ENCODE results near the gene EPS8L3. TPM values are rescaled to one million over a fixed set of nuclear protein-coding genes. Genes with fewer than 3 reads are reported as not detected.

The EPS8L3 gene
- total and polyA plus RNA-seq, 4 donors = 0.17 TPM; not detected in 3

DNA sequence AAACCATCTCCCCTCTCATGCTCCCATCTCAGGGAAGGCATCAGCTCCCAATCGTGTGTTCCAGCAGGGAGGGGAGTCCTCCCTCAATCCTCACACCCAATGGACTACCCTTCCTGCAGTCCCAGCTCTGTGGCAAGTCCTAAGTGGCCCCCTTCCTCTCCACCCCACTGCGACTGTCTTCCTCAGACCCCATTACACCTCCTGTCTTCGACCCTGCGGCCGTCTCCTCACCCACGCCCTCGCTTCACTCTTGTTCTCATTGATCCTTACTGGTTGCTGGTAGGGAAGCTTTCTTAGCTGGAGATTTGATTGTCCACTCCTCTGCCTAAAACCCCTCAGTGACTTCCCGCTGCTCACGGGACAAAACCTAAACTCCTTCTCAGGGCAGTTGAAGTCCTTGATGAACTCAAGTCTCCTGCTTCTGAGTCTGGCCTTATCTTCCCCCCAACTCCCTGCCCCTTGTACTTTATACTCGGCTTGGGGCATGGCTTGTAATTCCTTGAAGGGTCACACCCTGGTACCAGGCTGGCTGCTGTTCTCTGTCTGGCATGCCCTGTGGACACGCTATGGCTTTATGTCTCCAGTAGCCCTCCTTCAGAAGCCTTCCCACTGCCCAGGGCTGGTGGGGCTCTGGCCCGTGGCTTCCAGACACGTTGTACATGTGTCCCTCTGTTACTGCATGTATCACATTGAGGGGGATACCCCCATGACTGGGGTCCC is 2.3 kb upstream of the EPS8L3 start:
- Histone ChIP-seq H3K4me1 (ENCODE audit: control insufficient read depth, insufficient read depth, low read length) (peaks cover 35% of the 10 kb centered on the region), H3K27ac (ENCODE audit: low read depth, low read length) (no peak overlapping the region), H3K9me3 (ENCODE audit: control insufficient read depth, insufficient read depth, low read length) (no peaks in the 10 kb centered on the region), H3K4me3 (ENCODE audit: low read depth, low read length) (no peak overlapping the region), H3K36me3 (ENCODE audit: control insufficient read depth, insufficient read depth, low read length) (no peaks in the 10 kb centered on the region), H3K27me3 (ENCODE audit: control insufficient read depth, insufficient read depth, low read length) (no peaks in the 10 kb centered on the region)
- DNase-seq (ENCODE audit: low read depth in 4 of 6, low spot score in 6 of 6) = no peak
- 86% methylated on average over 7 of the region's 13 CpGs for WGBS (ENCODE audit: insufficient coverage)

DNA sequence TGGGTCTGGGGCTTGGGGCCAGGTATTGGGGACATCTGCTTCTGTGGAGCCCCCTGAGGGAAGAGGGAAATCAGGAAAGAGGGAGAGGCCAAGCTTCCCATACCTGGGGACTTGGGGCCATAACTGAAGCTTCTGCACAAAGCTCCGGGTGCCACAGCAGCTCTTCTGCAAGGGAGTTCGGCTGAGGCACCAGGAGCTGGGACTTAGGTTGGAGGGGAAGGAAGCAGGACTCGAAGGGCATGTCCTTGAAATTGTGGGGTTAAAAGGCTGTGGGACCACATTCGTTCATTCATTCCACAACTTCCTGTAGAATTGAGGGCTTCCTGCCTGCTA is 1.7 kb upstream of the EPS8L3 start:
- H3K27ac ChIP-seq (ENCODE audit: low read depth, low read length) = no peak overlapping the region
- WGBS (ENCODE audit: insufficient coverage) = 100% methylated on average over 1 of the region's 4 CpGs
- peaks cover 30% of the 10 kb centered on the region for H3K4me1 ChIP-seq (ENCODE audit: control insufficient read depth, insufficient read depth, low read length)
- no peak for DNase-seq (ENCODE audit: low read depth in 4 of 6, low spot score in 6 of 6)
- no peak overlapping the region for H3K4me3 ChIP-seq (ENCODE audit: low read depth, low read length)
- no peaks in the 10 kb centered on the region for H3K9me3 ChIP-seq (ENCODE audit: control insufficient read depth, insufficient read depth, low read length)
- no peaks in the 10 kb centered on the region for H3K36me3 ChIP-seq (ENCODE audit: control insufficient read depth, insufficient read depth, low read length)
- no peaks in the 10 kb centered on the region for H3K27me3 ChIP-seq (ENCODE audit: control insufficient read depth, insufficient read depth, low read length)

DNA sequence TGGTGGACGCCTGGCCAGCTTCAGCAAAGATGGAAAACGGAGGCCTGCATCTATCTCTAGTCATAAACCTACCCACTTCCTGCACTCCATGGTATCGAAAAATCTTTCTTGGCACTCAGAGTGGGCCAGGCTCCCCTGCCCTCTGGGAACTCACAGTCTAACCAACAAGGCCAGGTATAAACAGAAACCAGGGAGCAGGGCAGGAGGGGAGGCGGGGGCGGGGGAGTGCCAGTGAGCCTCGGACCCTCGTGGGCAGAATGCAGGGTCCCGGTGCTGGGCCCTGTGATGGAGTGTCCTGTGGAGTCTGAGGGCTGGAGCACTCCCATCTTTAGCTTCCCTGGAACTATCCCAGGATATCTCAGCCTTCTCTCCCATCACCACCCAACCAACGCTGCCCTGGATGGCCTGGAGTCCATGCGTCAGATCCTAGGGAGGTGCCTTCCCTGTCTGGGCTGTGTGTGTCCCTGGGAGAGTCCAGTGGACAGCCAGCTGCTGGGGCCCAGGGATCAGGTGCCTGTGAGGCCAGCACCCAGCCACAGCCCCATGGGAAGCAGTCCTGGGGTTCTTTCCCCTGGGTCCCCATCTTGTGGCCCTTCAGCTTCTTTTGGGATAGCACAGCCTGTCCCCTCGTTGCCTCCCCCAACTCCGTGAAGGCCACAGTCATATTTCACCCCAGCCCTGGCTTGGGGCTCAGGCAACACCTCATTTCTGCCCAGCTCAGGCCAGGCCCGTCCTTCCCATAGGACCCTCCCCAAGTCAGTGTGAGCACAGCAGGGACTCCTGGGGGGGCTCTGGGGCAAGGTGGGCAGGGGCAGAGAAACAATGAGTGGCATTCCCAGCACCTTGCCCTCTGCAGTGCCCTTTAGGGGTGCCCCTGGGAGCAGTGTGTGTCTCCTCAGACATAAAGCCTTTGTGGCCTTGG is 1.1 kb upstream of the EPS8L3 start:
- DNase-seq (ENCODE audit: low read depth in 4 of 6, low spot score in 6 of 6) = no peak
- 92% methylated on average over 8 of the region's 13 CpGs for WGBS (ENCODE audit: insufficient coverage)
- H3K36me3 ChIP-seq (ENCODE audit: control insufficient read depth, insufficient read depth, low read length) = no peaks in the 10 kb centered on the region
- no peaks in the 10 kb centered on the region for H3K27me3 ChIP-seq (ENCODE audit: control insufficient read depth, insufficient read depth, low read length)
- no peak overlapping the region for H3K4me3 ChIP-seq (ENCODE audit: low read depth, low read length)
- H3K4me1 ChIP-seq (ENCODE audit: control insufficient read depth, insufficient read depth, low read length) = peaks cover 24% of the 10 kb centered on the region
- no peaks in the 10 kb centered on the region for H3K9me3 ChIP-seq (ENCODE audit: control insufficient read depth, insufficient read depth, low read length)
- no peak overlapping the region for H3K27ac ChIP-seq (ENCODE audit: low read depth, low read length)

GRCh38 chr1:109762821-109763645 is 690 bp downstream of the EPS8L3 start:
- H3K9me3 ChIP-seq (ENCODE audit: control insufficient read depth, insufficient read depth, low read length) = no peaks in the 10 kb centered on the region
- H3K4me3 ChIP-seq (ENCODE audit: low read depth, low read length) = no peak overlapping the region
- WGBS (ENCODE audit: insufficient coverage) = 92% methylated on average over 9 of the region's 11 CpGs
- H3K36me3 ChIP-seq (ENCODE audit: control insufficient read depth, insufficient read depth, low read length) = no peaks in the 10 kb centered on the region
- peaks cover 8% of the 10 kb centered on the region for H3K4me1 ChIP-seq (ENCODE audit: control insufficient read depth, insufficient read depth, low read length)
- no peak for DNase-seq (ENCODE audit: low read depth in 4 of 6, low spot score in 6 of 6)
- no peak overlapping the region for H3K27ac ChIP-seq (ENCODE audit: low read depth, low read length)
- H3K27me3 ChIP-seq (ENCODE audit: control insufficient read depth, insufficient read depth, low read length) = no peaks in the 10 kb centered on the region

DNA sequence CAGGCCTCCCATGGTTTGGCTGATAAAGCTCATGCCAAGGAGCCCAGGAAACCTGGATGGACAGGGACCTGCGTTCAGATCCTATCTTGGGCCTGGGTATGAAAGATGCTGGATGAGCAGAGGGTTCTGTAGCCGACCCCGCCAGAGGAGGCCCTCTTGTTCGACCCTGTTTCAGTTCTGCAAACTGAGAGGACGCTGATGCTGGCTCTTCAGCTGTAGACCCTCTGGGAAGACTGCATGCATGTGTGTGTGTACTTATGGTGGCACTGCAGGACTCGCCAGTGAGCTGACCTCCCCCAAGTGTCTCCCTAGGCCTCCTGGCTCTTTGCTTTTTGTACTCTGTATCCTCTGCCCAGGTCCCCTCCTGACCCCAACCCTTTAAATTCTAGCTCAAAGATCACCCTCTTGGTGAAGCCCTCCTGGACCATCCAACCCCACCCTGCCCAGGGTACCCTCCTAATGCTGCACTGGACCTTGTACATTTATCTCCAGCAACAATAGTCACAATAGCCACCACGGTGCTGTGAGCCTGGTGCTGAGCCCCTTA is 1.6 kb downstream of the EPS8L3 start:
- Histone ChIP-seq H3K4me1 (ENCODE audit: control insufficient read depth, insufficient read depth, low read length) (peaks cover 5% of the 10 kb centered on the region), H3K4me3 (ENCODE audit: low read depth, low read length) (no peak overlapping the region), H3K9me3 (ENCODE audit: control insufficient read depth, insufficient read depth, low read length) (no peaks in the 10 kb centered on the region), H3K36me3 (ENCODE audit: control insufficient read depth, insufficient read depth, low read length) (no peaks in the 10 kb centered on the region), H3K27me3 (ENCODE audit: control insufficient read depth, insufficient read depth, low read length) (no peaks in the 10 kb centered on the region), H3K27ac (ENCODE audit: low read depth, low read length) (no peak overlapping the region)
- DNase-seq (ENCODE audit: low read depth in 4 of 6, low spot score in 6 of 6) = no peak
- WGBS (ENCODE audit: insufficient coverage) = 92% methylated on average over 7 of the region's 7 CpGs

- H3K27me3 ChIP-seq (ENCODE audit: control insufficient read depth, insufficient read depth, low read length) = no peaks in the 10 kb centered on the region
- DNase-seq (ENCODE audit: low read depth in 4 of 6, low spot score in 6 of 6) = no peak
- no peak overlapping the region for H3K27ac ChIP-seq (ENCODE audit: low read depth, low read length)
- H3K4me1 ChIP-seq (ENCODE audit: control insufficient read depth, insufficient read depth, low read length) = peaks cover 5% of the 10 kb centered on the region
- 82% methylated on average over 12 of the region's 14 CpGs for WGBS (ENCODE audit: insufficient coverage)
- no peaks in the 10 kb centered on the region for H3K36me3 ChIP-seq (ENCODE audit: control insufficient read depth, insufficient read depth, low read length)
- no peak overlapping the region for H3K4me3 ChIP-seq (ENCODE audit: low read depth, low read length)
- no peaks in the 10 kb centered on the region for H3K9me3 ChIP-seq (ENCODE audit: control insufficient read depth, insufficient read depth, low read length)
These were observed 2.3 kb downstream of the EPS8L3 start for GRCh38 chr1:109761227-109762038.

GRCh38 chr1:109760581-109761226 is 3.0 kb downstream of the EPS8L3 start:
- H3K4me3 ChIP-seq (ENCODE audit: low read depth, low read length) = no peak overlapping the region
- H3K9me3 ChIP-seq (ENCODE audit: control insufficient read depth, insufficient read depth, low read length) = no peaks in the 10 kb centered on the region
- no peak overlapping the region for H3K27ac ChIP-seq (ENCODE audit: low read depth, low read length)
- DNase-seq (ENCODE audit: low read depth in 4 of 6, low spot score in 6 of 6) = no peak
- no peaks in the 10 kb centered on the region for H3K36me3 ChIP-seq (ENCODE audit: control insufficient read depth, insufficient read depth, low read length)
- WGBS (ENCODE audit: insufficient coverage) = 94% methylated on average over 6 of the region's 7 CpGs
- peaks cover 5% of the 10 kb centered on the region for H3K4me1 ChIP-seq (ENCODE audit: control insufficient read depth, insufficient read depth, low read length)
- H3K27me3 ChIP-seq (ENCODE audit: control insufficient read depth, insufficient read depth, low read length) = no peaks in the 10 kb centered on the region

- H3K4me3 ChIP-seq (ENCODE audit: low read depth, low read length) = no peak overlapping the region
- H3K9me3 ChIP-seq (ENCODE audit: control insufficient read depth, insufficient read depth, low read length) = no peaks in the 10 kb centered on the region
- H3K36me3 ChIP-seq (ENCODE audit: control insufficient read depth, insufficient read depth, low read length) = no peaks in the 10 kb centered on the region
- DNase-seq (ENCODE audit: low read depth in 4 of 6, low spot score in 6 of 6) = no peak
- no peaks in the 10 kb centered on the region for H3K27me3 ChIP-seq (ENCODE audit: control insufficient read depth, insufficient read depth, low read length)
- peaks cover 5% of the 10 kb centered on the region for H3K4me1 ChIP-seq (ENCODE audit: control insufficient read depth, insufficient read depth, low read length)
- no peak overlapping the region for H3K27ac ChIP-seq (ENCODE audit: low read depth, low read length)
- 90% methylated on average over 11 of the region's 11 CpGs for WGBS (ENCODE audit: insufficient coverage)
These were observed 4.0 kb downstream of the EPS8L3 start for GRCh38 chr1:109759513-109760334.
